Transverse colon (tissue), 3 donors: ENCODE data around the gene GPR26.

Experiments used
- CTCF ChIP-seq, 5 experiments: fragments of 200-600 bp in 3 of 5; fragments of 450-650 bp in 2 of 5; sonication (generic) in 3 of 5; IDR thresholded peaks; 1 replicate in 2 of 5; 2 replicates in 3 of 5; pipeline ENCODE4 v1.5.1; 2016 to 2017; ENCODE audit warnings: antibody characterized with exemption in 5 of 5, inconsistent platforms in 3 of 5, mild to moderate bottlenecking in 2 of 5, moderate library complexity in 1 of 5
- POLR2A ChIP-seq: fragments of 450-650 bp; IDR thresholded peaks from one replicate; pipeline ENCODE4 v1.6.1; 2016; ENCODE audit warnings: antibody characterized with exemption, mild to moderate bottlenecking, moderate library complexity

- TF ChIP-seq CTCF (IDR thresholded peaks at IDR 0.05) (no peak), POLR2A (no peak)
These were observed 17.6 kb upstream of the GPR26 start for GRCh38 chr10:123648595-123648994.
